Neural crest cell (in vitro differentiated cells): ENCODE results near the gene C11orf52. TPM values are rescaled to one million over a fixed set of nuclear protein-coding genes. Genes with fewer than 3 reads are reported as not detected.

ENCODE experiments used
- DNase-seq: peaks from one replicate; pipeline ENCODE4 v3.0.0; 2021; ENCODE audit warnings: low read depth, mixed read lengths, low spot score
- H3K27ac Mint-ChIP-seq: one replicate; pipeline ENCODE4 v1.8.0; 2021; ENCODE audit warnings: mild to moderate bottlenecking, mixed read lengths; ENCODE audit not compliant: unreplicated experiment
- H3K27me3 Mint-ChIP-seq: 2 replicates; pipeline ENCODE4 v1.8.0; 2021; ENCODE audit warnings: low read depth, mild to moderate bottlenecking, mixed read lengths
- H3K36me3 Mint-ChIP-seq: 2 replicates; pipeline ENCODE4 v1.8.0; 2021; ENCODE audit warnings: low read depth, mild to moderate bottlenecking, mixed read lengths
- H3K4me1 Mint-ChIP-seq: 2 replicates; pipeline ENCODE4 v1.8.0; 2021; ENCODE audit warnings: mixed read lengths
- H3K4me3 Mint-ChIP-seq: one replicate; pipeline ENCODE4 v1.8.0; 2021; ENCODE audit warnings: mild to moderate bottlenecking, mixed read lengths
- H3K9me3 Mint-ChIP-seq: 2 replicates; pipeline ENCODE4 v1.8.0; 2021; ENCODE audit warnings: mixed read lengths
- long read RNA-seq: library from polyadenylated mRNA; unstranded; transcript quantifications from one replicate; pipeline ENCODE4 v2.0.0, GENCODE V29; 2020
- total RNA-seq: library from RNA; stranded (reverse); gene quantifications from 2 replicates; pipeline ENCODE4 v1.2.1, GENCODE V29; 2021
- TF ChIP-seq, protein P1 (sequence below): fragments of 200-600 bp; sonication (generic); conservative IDR thresholded peaks from 2 replicates; pipeline ENCODE4 v1.5.0; 2021; ENCODE audit warnings: antibody characterized with exemption, mild to moderate bottlenecking

Gene C11orf52, protein sequence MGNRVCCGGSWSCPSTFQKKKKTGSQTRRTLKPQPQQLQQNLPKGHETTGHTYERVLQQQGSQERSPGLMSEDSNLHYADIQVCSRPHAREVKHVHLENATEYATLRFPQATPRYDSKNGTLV
- not detected in 2 replicates for total RNA-seq
- long read RNA-seq = 0 reads

DNA sequence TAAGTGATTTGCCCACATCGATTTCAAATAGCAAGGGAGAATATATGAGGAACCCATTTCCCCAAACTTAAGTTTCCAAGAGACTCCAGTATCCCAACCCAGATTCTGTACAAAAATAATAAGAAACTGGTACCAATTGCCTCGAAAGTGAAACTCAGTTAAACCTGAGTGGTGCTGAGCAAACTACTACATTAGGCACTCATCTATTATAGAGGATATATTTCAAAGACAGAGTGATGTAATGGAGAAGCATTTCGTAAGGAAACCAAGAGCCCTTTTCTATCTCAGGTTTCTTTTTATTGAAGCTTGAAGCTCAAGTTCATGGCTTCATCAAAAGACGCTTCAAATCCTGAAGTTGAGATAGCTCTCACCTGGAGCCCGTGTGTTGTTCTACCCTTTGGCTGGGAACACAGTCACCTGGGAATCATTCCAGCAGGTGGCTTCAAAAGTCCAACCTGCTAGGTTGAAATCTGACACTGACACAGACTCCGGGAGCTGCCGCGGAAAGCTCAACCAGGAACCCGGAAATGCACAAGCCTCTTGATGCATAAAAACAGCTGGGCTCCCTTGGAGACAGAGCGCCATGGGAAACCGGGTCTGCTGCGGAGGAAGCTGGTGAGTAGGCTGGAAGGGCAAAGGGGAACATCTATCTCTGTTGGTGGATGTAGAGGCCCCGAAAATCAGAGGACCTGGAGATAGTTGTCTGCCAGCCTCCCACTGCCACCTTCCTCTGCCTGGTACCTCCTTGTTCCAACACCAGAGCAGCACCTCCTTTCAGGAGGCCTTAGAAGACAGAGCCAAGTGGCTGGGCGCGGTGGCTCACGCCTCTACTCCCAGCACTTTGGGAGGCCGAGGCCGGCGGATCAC is at the start of gene C11orf52:
TSS of gene C11orf52 (plus strand) at position 524 of the 867 bp plus-strand sequence. CDS start at position 584, 60 bp downstream.
- Mint-ChIP-seq H3K27me3 (peaks cover 10% of the 10 kb centered on the region), H3K27ac (no peak within 1 kb of the TSS), H3K4me3 (no peak within 1 kb of the TSS), H3K9me3 (no peaks in the 10 kb centered on the region), H3K36me3 (no peaks in the 10 kb centered on the region), H3K4me1 (peaks cover 13% of the 10 kb centered on the region)
- TF ChIP-seq, protein P1, sequence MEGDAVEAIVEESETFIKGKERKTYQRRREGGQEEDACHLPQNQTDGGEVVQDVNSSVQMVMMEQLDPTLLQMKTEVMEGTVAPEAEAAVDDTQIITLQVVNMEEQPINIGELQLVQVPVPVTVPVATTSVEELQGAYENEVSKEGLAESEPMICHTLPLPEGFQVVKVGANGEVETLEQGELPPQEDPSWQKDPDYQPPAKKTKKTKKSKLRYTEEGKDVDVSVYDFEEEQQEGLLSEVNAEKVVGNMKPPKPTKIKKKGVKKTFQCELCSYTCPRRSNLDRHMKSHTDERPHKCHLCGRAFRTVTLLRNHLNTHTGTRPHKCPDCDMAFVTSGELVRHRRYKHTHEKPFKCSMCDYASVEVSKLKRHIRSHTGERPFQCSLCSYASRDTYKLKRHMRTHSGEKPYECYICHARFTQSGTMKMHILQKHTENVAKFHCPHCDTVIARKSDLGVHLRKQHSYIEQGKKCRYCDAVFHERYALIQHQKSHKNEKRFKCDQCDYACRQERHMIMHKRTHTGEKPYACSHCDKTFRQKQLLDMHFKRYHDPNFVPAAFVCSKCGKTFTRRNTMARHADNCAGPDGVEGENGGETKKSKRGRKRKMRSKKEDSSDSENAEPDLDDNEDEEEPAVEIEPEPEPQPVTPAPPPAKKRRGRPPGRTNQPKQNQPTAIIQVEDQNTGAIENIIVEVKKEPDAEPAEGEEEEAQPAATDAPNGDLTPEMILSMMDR = no peak
- DNase-seq = no peak

DNA sequence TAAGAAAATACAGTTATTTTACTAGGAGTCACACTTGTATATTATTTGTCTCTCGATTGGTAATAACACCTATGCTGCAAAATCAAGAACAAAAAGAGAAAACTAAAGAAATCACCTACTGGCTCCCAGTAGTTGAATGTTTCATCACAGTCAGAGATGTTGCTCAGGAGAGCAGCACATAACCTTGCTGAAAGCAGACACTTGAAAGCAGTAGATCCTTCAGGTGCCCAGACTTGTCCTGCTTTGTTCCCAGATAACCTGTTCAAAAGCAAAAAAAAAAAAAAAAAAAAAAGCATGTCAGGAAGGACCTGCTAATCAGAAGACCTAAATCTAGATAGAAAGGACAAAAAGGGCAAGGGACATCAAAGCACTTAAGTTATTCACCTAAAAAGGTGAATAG is 48.6 kb upstream of the C11orf52 start:
- TF ChIP-seq, protein P1 = no peak
- Mint-ChIP-seq H3K4me1 (peaks cover 17% of the 10 kb centered on the region), H3K27me3 (no peaks in the 10 kb centered on the region)

DNA sequence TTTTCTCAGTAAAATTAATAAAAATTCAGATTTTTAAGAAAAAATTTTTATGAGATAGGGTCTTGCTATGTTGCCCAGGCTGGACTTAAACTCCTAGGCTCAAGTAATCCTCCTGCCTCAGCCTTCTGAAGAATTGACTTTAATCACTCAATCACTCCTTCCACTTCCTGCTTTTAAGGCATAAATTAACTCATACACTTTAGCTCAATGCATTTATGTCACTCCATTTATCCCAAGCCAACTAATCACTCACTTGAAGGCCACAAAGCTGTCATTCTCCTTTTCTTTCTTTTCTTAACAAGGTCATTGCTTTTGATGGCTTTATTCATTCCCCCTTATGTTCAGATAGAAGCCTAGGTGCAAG is 48.2 kb upstream of the C11orf52 start:
- Mint-ChIP-seq H3K4me1 (peaks cover 17% of the 10 kb centered on the region), H3K9me3 (no peaks in the 10 kb centered on the region), H3K36me3 (peaks cover 11% of the 10 kb centered on the region), H3K27ac (peak overlapping the region; percentile 94), H3K4me3 (peak overlapping the region; percentile 97), H3K27me3 (no peaks in the 10 kb centered on the region)
- DNase-seq = no peak
- TF ChIP-seq, protein P1 = no peak

More for the DNA sequence above, 48.6 kb upstream of the C11orf52 start:
- Mint-ChIP-seq H3K36me3 (peaks cover 11% of the 10 kb centered on the region), H3K4me3 (peak overlapping the region; percentile 14), H3K27ac (no peak overlapping the region), H3K9me3 (no peaks in the 10 kb centered on the region)
- no peak for DNase-seq

DNA sequence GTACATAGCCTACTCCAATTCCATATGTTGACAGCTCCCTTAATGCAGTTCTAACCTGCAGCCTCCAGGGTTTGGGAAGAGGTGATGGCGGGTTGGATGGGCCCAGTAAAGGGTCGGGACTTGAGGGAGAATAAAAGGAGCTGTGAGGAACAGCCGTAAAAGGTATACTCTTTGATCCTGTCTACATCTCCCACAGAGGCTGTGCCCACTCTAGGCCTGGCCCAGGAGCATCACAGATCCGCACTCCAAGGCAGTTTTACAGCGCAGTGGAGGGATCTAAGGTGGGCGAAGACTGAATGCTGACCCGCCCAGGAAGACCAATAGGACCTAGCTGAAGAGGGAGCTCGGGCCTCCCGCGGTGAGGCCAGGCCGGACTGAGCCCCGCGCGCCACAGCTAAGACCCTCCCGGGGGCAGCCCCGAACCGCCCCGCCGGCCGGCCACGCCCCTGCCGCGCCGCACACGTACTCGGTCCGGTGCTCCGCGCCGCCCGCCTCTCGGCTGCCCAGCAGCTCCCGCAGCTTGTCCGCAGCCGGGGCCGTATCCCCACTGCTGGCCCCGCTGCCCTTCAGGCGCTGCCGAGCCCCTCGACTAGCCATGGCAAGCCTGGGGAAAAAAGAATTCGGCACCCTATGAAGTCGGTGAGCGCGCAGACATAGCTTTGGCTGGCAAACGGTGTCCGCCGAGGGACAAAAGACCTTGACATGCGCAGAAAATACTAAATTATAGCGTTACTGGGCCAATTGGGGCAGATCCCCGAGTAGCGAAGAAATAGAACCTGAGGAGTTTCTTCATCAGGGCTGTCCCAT is 47.6 kb upstream of the C11orf52 start, which contains the start of gene ALG9:
TSS of gene ALG9 (minus strand) at position 696 of the 807 bp plus-strand sequence. CDS start at position 597, 99 bp downstream.
- DNase-seq = peak; percentile 88
- Mint-ChIP-seq H3K9me3 (no peaks in the 10 kb centered on the region), H3K36me3 (peaks cover 11% of the 10 kb centered on the region), H3K4me3 (peak within 1 kb of the TSS; percentile 97), H3K27me3 (no peaks in the 10 kb centered on the region), H3K27ac (peak within 1 kb of the TSS; percentile 94), H3K4me1 (peaks cover 17% of the 10 kb centered on the region)
- TF ChIP-seq, protein P1 = peak; percentile 54

DNA sequence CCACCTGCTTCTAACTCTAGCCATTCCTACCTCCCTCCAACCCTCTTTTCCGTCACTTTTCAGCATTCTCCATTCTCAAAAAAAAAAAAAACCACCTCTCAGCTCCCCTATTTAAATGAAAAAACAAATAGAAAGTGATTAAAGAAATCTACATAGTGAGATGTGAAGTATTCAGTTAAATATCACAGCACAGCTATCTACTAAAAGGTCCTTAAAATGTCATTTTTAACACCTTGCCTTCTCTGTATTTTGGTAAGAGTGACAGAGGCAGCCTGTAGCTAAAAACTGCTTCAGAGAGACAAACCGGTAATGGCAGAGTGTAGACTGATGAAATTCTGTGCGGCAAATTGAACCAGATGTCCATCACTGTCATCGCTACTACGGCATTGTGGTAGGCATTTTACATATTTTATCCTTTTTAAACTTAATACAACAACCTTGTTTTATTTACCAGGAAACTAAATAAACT is 47.0 kb upstream of the C11orf52 start:
- no peak for DNase-seq
- Mint-ChIP-seq H3K27ac (peak overlapping the region; percentile 28), H3K27me3 (no peaks in the 10 kb centered on the region), H3K4me3 (peak overlapping the region; percentile 97), H3K9me3 (no peaks in the 10 kb centered on the region), H3K36me3 (peaks cover 11% of the 10 kb centered on the region), H3K4me1 (peaks cover 17% of the 10 kb centered on the region)
- TF ChIP-seq, protein P1 = no peak
